Activated gamma-delta T cell treated with anti-CD3 and anti-CD28 coated beads, Interleukin-2, amount 50 U/mL, for 16 hours (primary cell): ENCODE data around the gene AMPD3.

Source experiments
- DNase-seq: peaks from one replicate; pipeline ENCODE4 v3.0.0-alpha.2; 2020; ENCODE audit warnings: low read depth

The AMPD3 gene

GRCh38 chr11:10540915-10541560, 86.0 kb downstream of the AMPD3 start, which contains the start of gene RNF141:
Gene RNF141, minus strand, starts transcription at chr11:10541187. Its CDS starts 7,029 bp downstream, at chr11:10534158.
- peak; percentile 94 for DNase-seq

GRCh38 chr11:10541561-10541930, 86.5 kb downstream of the AMPD3 start:
- no peak for DNase-seq

DNA sequence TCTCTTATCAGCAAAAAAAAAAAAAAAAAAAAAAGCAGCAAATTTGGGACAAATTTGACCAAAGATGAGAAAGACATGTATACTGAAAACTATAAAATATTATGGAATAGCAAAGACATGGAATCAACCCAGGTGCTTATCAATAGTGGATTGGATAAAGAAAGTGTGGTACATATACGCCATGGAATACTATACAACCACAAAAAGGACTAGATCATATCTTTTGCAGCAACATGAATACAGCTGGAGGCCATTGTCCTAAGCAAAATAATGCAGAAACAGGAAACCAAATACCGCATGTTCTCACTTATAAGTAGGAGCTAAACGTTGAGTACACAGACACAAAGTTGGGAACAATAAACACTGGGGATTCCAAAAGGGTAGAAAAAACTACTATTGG, 87.7 kb downstream of the AMPD3 start:
- no peak for DNase-seq

DNA sequence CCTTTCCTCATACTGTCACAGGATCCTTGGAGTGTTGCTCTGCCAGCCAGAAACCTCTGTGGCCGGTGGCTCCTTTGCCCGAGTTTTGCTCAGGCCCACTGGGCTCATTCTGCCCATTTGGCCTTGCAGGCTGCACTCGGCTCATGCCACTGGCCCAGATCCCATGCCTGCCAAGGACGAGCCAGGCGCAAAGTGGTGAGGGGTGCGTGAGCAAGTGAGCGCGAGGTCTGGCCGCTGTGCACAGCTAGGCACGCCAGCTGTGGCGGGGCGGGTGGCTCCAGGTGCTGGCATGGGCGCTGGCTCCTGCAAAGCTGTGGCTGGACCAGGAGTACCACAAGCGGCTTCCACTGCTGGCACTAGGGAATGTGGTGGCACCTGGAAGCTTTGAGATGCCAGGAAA, 88.7 kb downstream of the AMPD3 start:
- no peak for DNase-seq

- DNase-seq, result no peak
Observed at GRCh38 chr11:10544491-10545465, 89.7 kb downstream of the AMPD3 start.

DNA sequence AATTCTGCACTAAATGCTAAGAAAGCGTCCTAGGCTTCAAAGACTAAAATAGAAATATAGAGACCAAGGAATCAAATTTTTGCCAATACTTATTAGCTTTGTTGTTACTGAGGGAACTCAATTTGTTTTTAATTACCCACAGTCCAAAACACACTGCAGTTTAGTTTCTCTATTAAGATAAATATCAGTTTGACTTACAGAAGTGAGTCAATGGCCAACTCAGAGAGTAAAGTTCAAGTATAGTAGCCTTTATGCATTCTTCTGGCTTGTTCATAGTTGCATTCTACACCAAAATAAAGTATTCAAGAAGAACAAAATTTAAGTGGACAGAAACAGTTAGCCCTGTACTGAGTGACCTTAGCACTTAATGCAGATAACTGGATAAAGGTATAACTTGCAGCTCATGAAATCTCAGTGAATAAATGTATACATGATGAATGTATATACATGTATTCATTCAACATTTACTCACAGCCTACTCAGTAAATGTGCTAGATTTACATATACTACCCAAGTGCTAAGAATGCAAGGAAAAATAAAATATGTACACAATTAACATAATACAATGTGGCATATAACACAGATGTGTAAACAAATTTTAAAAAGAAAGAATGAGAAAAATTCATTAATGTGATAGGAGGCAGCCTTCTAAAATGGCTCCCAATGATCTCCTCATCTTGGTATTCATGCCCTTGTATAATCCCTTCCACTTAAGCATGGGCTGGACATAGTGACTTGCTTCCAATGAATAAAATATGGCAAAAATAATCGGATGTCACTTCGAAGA, 95.6 kb downstream of the AMPD3 start:
- DNase-seq, result no peak

DNA sequence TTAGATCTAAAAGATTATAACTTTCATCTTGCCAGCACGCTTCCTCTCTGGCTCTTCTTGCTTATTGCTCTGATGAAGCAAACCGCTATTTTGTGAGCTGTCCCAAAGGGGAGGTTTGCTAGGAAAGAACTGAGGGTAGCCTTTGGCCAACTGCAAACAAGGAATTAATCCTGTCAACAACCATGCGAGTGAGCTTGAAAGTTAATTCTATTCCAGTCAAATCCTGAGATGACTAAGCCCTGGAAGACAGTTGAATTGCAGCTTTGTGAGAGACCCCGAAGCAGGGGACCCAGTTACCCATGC, 96.2 kb downstream of the AMPD3 start:
- no peak for DNase-seq

GRCh38 chr11:10551845-10552352, 96.8 kb downstream of the AMPD3 start:
- no peak for DNase-seq

DNA sequence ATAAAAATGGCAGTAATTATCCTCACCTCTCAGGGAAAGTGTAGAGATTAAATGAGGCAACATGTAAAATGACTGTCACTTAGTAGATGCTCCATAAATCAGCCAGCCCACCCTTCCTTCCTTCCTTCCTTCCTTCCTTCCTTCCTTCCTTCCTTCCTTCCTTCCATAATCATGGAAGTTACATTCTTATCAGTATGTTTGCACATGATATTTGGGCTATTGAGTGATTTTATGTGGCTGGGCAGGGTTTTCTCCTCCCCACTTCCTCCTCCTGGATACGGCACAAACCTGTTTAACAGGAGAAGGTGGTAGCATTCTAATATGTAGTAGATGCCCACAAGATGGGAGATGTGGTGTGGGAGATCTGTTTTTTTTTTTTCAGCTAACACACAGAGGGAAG, 101.5 kb downstream of the AMPD3 start:
- DNase-seq, result no peak
